DMS114 treated with DMSO at 0.1 percent for 48 hours (cell line): Measurements from ENCODE around the gene TRAK2.

Source experiments
- DNase-seq: peaks from one replicate; lab custom pipeline; 2025; ENCODE audit not compliant: unreplicated experiment; lab: John Stamatoyannopoulos, UW

TRAK2 gene

GRCh38 chr2:201363857-201364560, 87.2 kb downstream of the TRAK2 start:
- peak; percentile 17 for DNase-seq

GRCh38 chr2:201362396-201362795, 88.9 kb downstream of the TRAK2 start:
- DNase-seq, result no peak

DNA sequence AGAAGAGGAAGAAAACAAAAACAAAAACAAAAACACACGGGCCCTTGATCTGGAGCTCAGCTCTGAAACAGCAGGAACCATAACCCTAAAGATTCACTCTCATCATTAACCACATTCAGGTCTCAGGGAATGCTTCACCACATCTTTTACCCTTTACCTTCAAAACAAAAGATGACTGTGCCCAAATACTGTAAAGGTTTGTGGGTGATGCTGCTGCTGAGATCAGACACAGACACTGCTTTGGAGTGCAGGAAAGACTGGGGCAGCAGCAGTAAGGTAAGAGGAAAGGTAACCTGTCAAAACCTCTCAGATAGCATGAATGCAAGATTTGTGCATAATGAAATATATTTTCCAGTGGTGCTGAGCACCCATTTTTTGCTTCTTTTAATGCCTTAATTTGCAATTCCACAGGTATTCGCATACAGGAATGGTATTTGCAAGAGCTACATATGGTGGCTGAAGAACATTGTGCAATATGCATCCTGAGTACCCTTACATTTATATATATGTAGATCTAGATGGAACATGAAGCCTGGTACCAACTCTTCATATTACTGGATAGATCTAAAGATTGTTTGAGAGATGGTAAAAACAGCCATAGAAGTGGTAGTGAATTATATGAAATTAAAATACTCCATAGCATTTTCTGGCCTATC, 90.1 kb downstream of the TRAK2 start:
- DNase-seq, result no peak

- DNase-seq, result no peak
These were observed 91.0 kb downstream of the TRAK2 start for GRCh38 chr2:201360256-201360655.

DNA sequence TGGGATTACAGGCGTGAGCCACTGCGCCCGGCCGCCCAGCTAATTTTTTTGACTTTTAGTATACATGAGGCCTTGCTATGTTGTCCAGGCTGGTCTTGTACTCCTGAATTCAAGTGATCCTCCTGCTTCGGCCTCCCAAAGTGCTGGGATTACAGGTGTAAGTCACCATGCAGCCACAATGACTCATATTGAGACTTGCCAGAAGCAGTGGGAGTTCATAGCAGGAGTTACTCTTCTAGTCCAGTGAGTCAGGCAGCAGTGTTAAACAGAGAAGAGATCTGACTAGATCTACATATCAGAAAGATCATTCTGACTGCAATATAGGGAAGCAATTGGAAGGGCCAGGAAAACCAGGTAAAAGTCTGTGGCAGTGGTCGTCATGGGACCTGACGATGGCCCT, 92.6 kb downstream of the TRAK2 start:
- DNase-seq, result no peak

DNA sequence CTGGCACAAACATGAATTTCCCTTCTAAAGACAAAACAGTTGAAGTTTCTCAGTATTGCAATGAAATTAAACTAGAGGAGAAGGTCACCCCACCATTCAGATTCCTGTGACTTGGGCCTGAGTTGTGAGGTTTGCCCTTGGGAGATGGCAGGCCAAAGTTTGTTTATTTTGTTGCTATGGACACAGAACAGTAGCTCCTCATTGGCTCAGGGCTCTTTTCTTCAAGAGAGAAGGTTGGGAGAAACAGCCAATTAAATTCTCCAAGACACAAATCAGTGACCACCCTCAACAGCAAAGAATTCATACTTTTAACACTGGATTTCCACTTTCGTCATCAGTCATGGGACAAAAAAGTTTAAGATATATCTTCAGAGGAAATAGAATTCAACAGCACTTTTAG, 94.0 kb downstream of the TRAK2 start, which contains the start of gene FLACC1:
Gene FLACC1, minus strand, starts transcription at position 125 of the 400 bp plus-strand sequence. CDS start 5,941 bp downstream, outside the sequence.
- DNase-seq, result no peak

GRCh38 chr2:201353116-201353515, 98.1 kb downstream of the TRAK2 start:
- no peak for DNase-seq

GRCh38 chr2:201350879-201351278, 100.4 kb downstream of the TRAK2 start:
- no peak for DNase-seq

DNA sequence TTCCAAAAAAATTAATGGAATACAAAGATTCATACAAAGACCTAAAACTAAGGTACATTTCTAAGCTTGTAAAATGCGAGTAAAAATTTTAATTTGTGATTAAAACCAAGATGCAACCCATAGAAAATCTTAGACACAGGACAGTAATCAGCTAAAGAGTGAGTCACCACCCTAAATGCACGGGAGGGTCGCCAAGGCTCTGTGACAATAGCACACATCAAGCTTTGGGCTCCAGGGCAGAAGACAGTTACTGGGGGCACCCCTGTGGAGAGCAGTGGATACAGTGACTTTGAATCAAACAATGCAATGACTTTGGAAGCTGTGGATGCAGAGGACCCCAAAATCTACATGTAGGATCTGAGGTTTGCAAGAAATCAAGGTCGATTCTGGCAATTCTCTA, 101.7 kb downstream of the TRAK2 start:
- DNase-seq, result no peak

DNA sequence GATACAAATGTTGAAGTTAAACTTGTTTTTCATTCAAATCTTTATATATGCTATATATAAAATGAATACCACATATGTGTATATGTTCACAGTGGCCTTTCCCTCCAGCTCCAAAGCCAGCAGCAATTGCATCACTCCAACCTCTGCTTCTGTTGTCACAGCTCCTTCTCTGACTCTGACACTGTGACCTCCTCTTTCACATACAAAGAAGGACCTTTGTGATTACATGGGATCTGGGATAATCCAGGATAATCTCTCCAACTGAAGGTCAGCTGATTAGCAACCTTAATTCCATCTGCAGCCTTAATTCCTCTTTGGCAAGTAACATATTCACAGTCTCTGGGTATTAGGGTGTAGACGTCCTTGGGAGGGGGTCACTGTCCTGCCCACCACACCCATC, 102.5 kb downstream of the TRAK2 start:
- DNase-seq, result no peak

DNA sequence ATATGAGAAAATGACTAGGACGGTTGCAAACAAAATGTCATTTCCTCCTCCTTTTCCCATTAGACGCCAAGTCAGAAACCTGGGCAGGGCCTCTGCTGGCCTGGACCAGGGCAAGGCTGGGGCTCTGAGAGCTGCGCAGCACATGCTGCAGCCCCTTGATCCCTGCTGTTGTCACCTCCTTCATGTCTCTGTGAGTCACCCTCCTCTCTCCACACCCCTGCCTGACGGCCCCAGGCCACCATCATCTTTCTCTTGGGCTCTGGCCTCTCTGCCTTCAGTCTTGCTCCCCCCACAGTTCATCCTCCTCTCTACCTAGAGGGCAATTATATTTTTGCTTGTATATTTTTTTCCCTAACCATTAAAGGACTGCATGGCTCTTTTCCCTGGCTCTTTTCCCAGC, 104.1 kb downstream of the TRAK2 start:
- no peak for DNase-seq

GRCh38 chr2:201345625-201346213, 105.5 kb downstream of the TRAK2 start:
- no peak for DNase-seq

GRCh38 chr2:201344663-201345366, 106.4 kb downstream of the TRAK2 start:
- no peak for DNase-seq

DNA sequence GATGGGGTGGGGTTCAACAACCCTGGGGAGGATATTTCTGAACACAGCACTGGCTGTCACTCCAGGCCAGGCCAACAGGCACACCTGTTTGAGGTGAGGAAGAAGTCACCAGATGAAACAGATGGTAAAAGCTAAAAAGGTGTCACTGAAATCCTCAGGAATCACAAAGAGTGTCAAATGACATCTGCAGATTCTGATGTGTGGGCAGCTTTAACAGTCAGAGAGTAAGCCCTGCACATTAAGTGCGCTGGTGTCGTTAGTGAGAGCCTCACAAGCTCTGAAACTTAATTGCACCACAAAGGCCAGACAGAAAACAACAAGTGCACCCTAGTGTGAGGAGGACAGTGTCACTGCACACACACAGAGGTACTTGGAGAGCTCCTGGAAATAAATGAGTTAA, 107.7 kb downstream of the TRAK2 start:
- DNase-seq, result no peak

DNA sequence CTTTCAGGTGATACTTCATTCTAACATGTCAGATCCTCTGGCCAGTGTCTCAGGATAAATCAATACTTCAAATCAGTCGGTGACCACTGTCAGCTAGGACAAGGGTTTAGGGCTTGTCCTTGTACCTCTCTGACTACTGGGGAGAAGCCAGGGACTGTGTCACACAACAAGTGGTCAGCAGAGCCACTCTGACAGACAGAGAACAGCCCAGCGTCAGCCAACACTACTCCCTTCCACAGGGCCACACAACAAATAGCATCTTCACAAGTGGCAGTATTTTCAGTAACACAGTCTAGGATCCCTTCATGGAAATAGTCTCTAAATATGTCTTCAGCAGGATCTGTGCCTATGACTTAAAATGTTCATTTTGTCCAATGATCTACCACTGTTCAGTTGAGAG, 108.3 kb downstream of the TRAK2 start:
- DNase-seq, result no peak

- DNase-seq, result no peak
These were observed 121.8 kb downstream of the TRAK2 start for GRCh38 chr2:201329409-201329808.

DNA sequence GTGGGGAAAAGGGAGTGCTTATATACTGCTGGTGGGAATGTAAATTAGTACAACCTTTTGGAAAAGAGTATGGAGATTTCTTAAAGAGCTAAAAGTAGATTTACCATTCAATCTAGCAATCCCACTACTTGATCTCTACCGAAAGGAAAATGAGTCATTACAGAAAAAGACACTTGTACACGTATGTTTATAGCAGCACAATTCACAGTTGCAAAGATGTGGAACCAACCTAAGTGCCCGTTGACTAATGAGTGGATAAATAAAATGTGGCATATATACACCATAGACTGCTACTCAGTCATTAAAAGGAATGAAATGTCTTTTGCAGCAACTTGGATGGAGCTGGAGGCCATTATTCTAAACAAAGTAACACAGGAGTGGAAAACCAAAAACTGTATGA, 123.6 kb downstream of the TRAK2 start:
- no peak for DNase-seq
